DND-41 (cell line): ENCODE measurements around the gene DOK6.

Experiments used
- CTCF ChIP-seq: IDR thresholded peaks from 2 replicates; pipeline ENCODE4 v1.5.1; 2012; ENCODE audit warnings: borderline replicate concordance, low read length, moderate library complexity, mild to moderate bottlenecking; ENCODE audit not compliant: poor library complexity, severe bottlenecking; ENCODE audit errors: extremely low read depth
- EZH2 ChIP-seq: IDR thresholded peaks from 3 replicates; pipeline ENCODE4 v1.6.1; 2012; ENCODE audit warnings: borderline replicate concordance, low read depth, mild to moderate bottlenecking, moderate library complexity, low read length, inconsistent platforms; ENCODE audit not compliant: severe bottlenecking

DNA sequence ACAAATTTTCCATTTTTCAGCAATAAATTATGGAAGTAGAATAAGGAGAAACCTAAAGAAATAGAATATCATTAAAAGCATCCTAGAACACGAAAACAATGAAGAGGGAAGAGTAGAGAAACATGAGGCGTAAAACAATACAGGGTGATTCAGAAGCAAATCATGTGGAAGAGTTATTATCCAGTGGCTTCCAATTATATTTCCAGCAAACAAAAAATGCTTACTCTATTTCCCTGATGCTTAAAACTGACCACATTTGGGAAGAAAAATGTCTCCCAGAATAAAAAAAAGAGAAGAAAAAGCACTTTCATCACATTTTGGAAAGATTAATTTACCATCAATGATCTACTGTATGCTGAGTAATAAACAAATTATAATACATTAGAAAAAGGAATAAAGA is 354.4 kb downstream of the DOK6 start:
- TF ChIP-seq CTCF = no peak
- no peak for TF ChIP-seq EZH2
